ENCODE results near the gene SESN1.

Gene SESN1

GRCh38 chr6:109060571-109060970 lies 34.1 kb downstream of the SESN1 start:
- DNase-seq (ENCODE audit: low read depth) = no peak

- no peak for DNase-seq (ENCODE audit: low read depth)
Observed at GRCh38 chr6:109059571-109060021, 35.0 kb downstream of the SESN1 start.

GRCh38 chr6:109059153-109059552 lies 35.5 kb downstream of the SESN1 start:
- DNase-seq (ENCODE audit: low read depth) = no peak

- no peak for DNase-seq (ENCODE audit: low read depth)
Observed at GRCh38 chr6:109058620-109059019, 36.0 kb downstream of the SESN1 start.

- no peak for DNase-seq (ENCODE audit: low read depth)
Observed at GRCh38 chr6:109056661-109057060, 38.0 kb downstream of the SESN1 start.

- DNase-seq (ENCODE audit: low read depth) = no peak
Observed at GRCh38 chr6:109055771-109056235, 38.8 kb downstream of the SESN1 start.

GRCh38 chr6:109053336-109053735 lies 41.3 kb downstream of the SESN1 start:
- no peak for DNase-seq (ENCODE audit: low read depth)

- DNase-seq (ENCODE audit: low read depth) = no peak
Observed at GRCh38 chr6:109052852-109053251, 41.8 kb downstream of the SESN1 start.

- no peak for DNase-seq (ENCODE audit: low read depth)
Observed at GRCh38 chr6:109052018-109052651, 42.5 kb downstream of the SESN1 start.

GRCh38 chr6:109051301-109052017 lies 43.2 kb downstream of the SESN1 start:
- DNase-seq (ENCODE audit: low read depth) = no peak

- DNase-seq (ENCODE audit: low read depth) = no peak
Observed at GRCh38 chr6:109050447-109051102, 44.1 kb downstream of the SESN1 start.

GRCh38 chr6:109050012-109050411 lies 44.6 kb downstream of the SESN1 start:
- no peak for DNase-seq (ENCODE audit: low read depth)

- DNase-seq (ENCODE audit: low read depth) = no peak
Observed at GRCh38 chr6:109048670-109049415, 45.8 kb downstream of the SESN1 start.

GRCh38 chr6:109048176-109048575 lies 46.5 kb downstream of the SESN1 start:
- DNase-seq (ENCODE audit: low read depth) = no peak

- DNase-seq (ENCODE audit: low read depth) = no peak
Observed at GRCh38 chr6:109045493-109045892, 49.2 kb downstream of the SESN1 start.

GRCh38 chr6:109039795-109040194 lies 54.9 kb downstream of the SESN1 start:
- no peak for DNase-seq (ENCODE audit: low read depth)

- no peak for DNase-seq (ENCODE audit: low read depth)
Observed at GRCh38 chr6:109038837-109039398, 55.7 kb downstream of the SESN1 start.

- no peak for DNase-seq (ENCODE audit: low read depth)
Observed at GRCh38 chr6:109036574-109037294, 57.9 kb downstream of the SESN1 start.

- DNase-seq (ENCODE audit: low read depth) = no peak
Observed at GRCh38 chr6:109034526-109034925, 60.1 kb downstream of the SESN1 start.

GRCh38 chr6:109033655-109034054 lies 61.0 kb downstream of the SESN1 start:
- no peak for DNase-seq (ENCODE audit: low read depth)

- no peak for DNase-seq (ENCODE audit: low read depth)
Observed at GRCh38 chr6:109031416-109031815, 63.2 kb downstream of the SESN1 start.

Data from activated T-cell treated with anti-CD3 and anti-CD28 coated beads for 48 hours (primary cell).